GM19328 (cell line): ENCODE results near the gene TMPO.
A peak's percentile ranks its signal among the peaks of the same experiment; 100 is the strongest.
"Not testable (repeated sequence)": the region's sequence is repeated elsewhere in the genome, so short reads cannot be mapped to it uniquely, and the experiment has no call there.

Source experiments
- ATAC-seq: cut with Tn5 transposase; IDR thresholded peaks from one replicate; pipeline ENCODE4 v1.9.1; 2021; ENCODE audit warnings: mild to moderate bottlenecking, moderate library complexity; ENCODE audit not compliant: unreplicated experiment

The TMPO gene

DNA sequence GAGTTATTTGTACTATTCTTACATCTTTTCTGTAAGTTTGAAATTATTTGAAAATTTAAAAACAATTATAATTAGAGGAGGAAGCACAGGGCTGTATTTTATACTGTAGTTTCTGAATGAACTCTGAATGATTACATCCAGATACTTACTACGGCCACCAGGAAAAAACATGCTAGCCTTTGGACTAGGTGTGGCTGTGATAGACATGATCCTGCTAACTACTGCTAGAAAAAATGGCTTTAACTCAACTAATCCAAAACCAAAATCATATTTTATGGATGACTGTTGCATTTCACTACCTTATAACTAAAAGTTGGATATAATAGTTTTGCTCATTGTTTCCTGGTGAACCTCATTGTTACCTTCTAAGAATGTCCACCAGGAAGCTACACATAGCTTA lies 63.0 kb downstream of the TMPO start:
- ATAC-seq: no peak

GRCh38 chr12:98578821-98579220 lies 63.4 kb downstream of the TMPO start:
- ATAC-seq: no peak

GRCh38 chr12:98579347-98579746 lies 64.0 kb downstream of the TMPO start:
- no peak for ATAC-seq

GRCh38 chr12:98579835-98580234 lies 64.4 kb downstream of the TMPO start:
- no peak for ATAC-seq

DNA sequence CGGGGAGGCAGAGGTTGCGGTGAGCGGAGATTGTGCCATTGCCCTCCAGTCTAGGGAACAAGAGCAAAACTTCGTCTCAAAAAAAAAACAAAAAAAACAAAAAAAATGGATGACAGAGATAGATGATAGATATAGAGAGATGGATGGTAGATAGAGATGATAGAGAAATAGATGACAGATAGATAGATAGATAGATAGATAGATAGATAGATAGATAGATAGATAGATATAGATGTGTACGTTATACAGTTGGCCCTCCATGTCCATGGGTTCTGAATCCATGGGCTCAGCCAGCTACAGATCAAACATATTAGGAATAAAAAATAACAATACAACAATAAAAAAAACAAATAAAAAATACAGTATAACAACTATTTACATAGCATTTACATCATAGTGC lies 65.3 kb downstream of the TMPO start:
- ATAC-seq: no peak

- no peak for ATAC-seq
Measured at GRCh38 chr12:98581101-98581500, 65.7 kb downstream of the TMPO start.

GRCh38 chr12:98582093-98582492 lies 66.7 kb downstream of the TMPO start:
- ATAC-seq: no peak

DNA sequence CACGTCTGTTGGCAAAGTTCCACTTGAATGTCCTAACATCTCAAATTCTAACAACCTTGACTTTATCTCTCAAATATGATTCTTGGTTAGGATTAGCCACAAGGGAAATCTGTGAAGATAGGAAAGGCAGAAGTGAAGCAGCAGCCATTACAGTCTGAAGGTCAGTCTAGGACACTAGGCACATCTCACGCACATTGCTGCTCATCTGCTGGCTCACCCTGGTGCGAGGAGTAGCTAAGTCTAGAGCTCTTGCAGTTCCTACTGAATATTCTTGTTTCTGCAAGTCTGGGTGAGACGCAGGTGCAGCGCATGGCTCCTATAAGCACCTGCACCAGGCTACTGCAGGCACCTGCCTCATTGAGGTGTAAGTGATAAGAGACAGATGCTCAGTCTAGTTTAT lies 71.7 kb downstream of the TMPO start:
- no peak for ATAC-seq

- no peak for ATAC-seq
Measured at GRCh38 chr12:98591209-98591608, 75.8 kb downstream of the TMPO start.

- ATAC-seq: no peak
Measured at GRCh38 chr12:98592825-98593322, 77.5 kb downstream of the TMPO start.

DNA sequence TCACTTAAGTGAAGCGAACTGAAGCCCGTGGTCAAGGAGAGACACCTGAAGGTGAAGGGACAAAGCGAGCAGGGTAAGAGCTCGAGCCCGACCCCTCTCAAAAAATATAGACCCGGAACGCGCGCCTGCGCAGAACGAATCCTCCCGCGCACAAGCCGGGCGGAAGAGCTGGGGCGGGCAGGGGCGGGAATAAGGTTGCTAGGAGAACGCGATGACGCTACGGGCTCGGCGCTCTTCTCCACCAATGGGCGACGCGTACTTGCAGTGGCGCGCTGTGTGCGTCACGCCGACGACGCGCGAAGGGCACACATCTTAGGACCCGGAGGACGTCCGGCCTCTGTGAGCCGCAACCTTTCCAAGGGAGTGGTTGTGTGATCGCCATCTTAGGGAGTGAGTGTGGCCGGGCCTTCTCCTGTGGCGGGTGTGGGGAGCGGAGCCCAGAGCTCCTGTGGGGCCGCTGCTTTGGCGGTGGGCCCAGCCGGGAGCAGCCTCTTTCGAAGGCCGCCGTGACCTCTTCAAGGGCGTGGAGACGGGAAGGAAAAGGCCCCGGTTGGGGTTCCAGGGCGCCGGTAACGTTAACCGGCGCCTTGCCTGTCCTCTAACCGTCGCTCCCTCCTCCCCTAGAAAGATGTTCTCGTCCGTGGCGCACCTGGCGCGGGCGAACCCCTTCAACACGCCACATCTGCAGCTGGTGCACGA lies 78.1 kb downstream of the TMPO start, which contains the start of gene SLC25A3:
Gene SLC25A3 (plus strand): TSS at position 336 of the 699 bp plus-strand sequence. CDS start 293 bp downstream, at position 629.
- peak; percentile 99 for ATAC-seq

- ATAC-seq: no peak
Measured at GRCh38 chr12:98594050-98594835, 78.9 kb downstream of the TMPO start.

- ATAC-seq: no peak
Measured at GRCh38 chr12:98595243-98595988, 80.0 kb downstream of the TMPO start.

- not testable (repeated sequence) for ATAC-seq
Measured at GRCh38 chr12:98597313-98597712, 81.9 kb downstream of the TMPO start.
